Aorta (tissue), 5 donors: Measurements from ENCODE around the gene GLS2. TPM values are rescaled to one million over a fixed set of nuclear protein-coding genes. Genes with fewer than 3 reads are reported as not detected.
A peak's percentile ranks its signal among the peaks of the same experiment; 100 is the strongest.
"Not testable (repeated sequence)": the region's sequence is repeated elsewhere in the genome, so short reads cannot be mapped to it uniquely, and the experiment has no call there.

Source experiments
- ATAC-seq: fragments of 200-7000 bp; cut with Tn5 transposase; one replicate; pipeline ENCODE4 v1.9.1; 2022; ENCODE audit warnings: moderate library complexity; ENCODE audit not compliant: low FRiP score
- DNase-seq, 2 donors: peaks; one replicate each; pipeline ENCODE4 v3.0.0-alpha.2; 2020
- H3K27ac ChIP-seq, 2 donors: one replicate each; pipeline ENCODE4 v1.5.1; 2013; ENCODE audit warnings: low read length in 2 of 2, mild to moderate bottlenecking in 2 of 2, moderate library complexity in 2 of 2, control low read depth in 1 of 2, inconsistent platforms in 1 of 2, low read depth in 1 of 2
- H3K27me3 ChIP-seq, 2 donors: one replicate each; pipeline ENCODE4 v1.6.1; 2013; ENCODE audit warnings: control low read depth in 1 of 2, low read length in 1 of 2, mild to moderate bottlenecking in 1 of 2, moderate library complexity in 1 of 2; ENCODE audit not compliant: insufficient read depth in 2 of 2, control insufficient read depth in 1 of 2
- H3K36me3 ChIP-seq, 2 donors: one replicate each; pipeline ENCODE4 v1.6.1; 2013; ENCODE audit warnings: control low read depth in 1 of 2, low read length in 1 of 2, mild to moderate bottlenecking in 1 of 2; ENCODE audit not compliant: insufficient read depth in 2 of 2, control insufficient read depth in 1 of 2
- H3K4me1 ChIP-seq, 2 donors: one replicate each; pipeline ENCODE4 v1.6.1; 2013; ENCODE audit warnings: low read length in 2 of 2, control low read depth in 1 of 2, mild to moderate bottlenecking in 1 of 2, moderate library complexity in 1 of 2; ENCODE audit not compliant: insufficient read depth in 2 of 2, control insufficient read depth in 1 of 2
- H3K4me3 ChIP-seq, 2 donors: one replicate each; pipeline ENCODE4 v1.5.1; 2013; ENCODE audit warnings: low read length in 2 of 2, control low read depth in 1 of 2, mild to moderate bottlenecking in 1 of 2
- H3K9me3 ChIP-seq: one replicate; pipeline ENCODE4 v1.6.1; 2013; ENCODE audit warnings: mild to moderate bottlenecking, low read length; ENCODE audit not compliant: control insufficient read depth
- WGBS, 2 donors: extraction: QIAGEN DNeasy Blood & Tissue Kit; methylation state at CpG; one replicate each; pipeline ENCODE4 v1.1.7; 2013; 5-methylcytosine and 5-hydroxymethylcytosine counted together
- intact Hi-C, 2 donors: fragments of 100-400 bp; cut with DNase I; formaldehyde crosslinking; loops; one replicate each; pipeline versions ENCODE4 v1.14.2 to v1.15.0; 2022
- polyA plus RNA-seq, 2 donors: library from polyadenylated mRNA; stranded (reverse); fragments of 200-250 nt; gene quantifications; one replicate each; pipeline ENCODE4 v1.2.3, GENCODE V29; 2013
- total RNA-seq, 2 donors: library from RNA; stranded (reverse); fragmentation: NEBNext Ultra II Directional; extraction: Animal tissue kit (Norgen Biotek cat#: 25700); gene quantifications; one replicate each; pipeline ENCODE4 v1.2.1, GENCODE V29; 2021
- donor health status: healthy with polysubstance abuse.
- donor health status: Bipolar disorder and iron deficiency.
- donor health status: DM: no; HTN: no; CAD: no.
- donor health status: DM: no; HTN: no; CAD: no.
- donor health status: DM: yes; HTN: yes; CAD: no.

The GLS2 gene
- total and polyA plus RNA-seq, 4 donors = 0.58 to 1.5 (median 1.2) TPM

DNA sequence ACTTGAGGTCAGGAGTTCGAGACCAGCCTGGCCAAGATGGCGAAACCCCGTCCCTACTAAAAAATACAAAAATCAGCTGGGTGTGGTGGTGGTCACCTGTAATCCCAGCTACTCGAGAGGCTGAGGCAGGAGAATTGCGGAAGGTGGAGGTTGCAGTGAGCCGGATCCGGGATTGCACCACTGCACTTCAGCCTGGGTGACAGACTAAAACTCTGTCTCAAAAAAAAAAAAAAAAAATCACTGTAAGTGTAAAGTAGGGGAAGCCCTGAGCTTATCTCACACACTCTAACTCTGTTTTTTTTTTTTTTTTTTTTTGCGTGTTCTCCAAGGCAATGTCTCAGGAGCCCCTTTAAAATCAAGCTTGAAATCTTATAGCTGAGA is 33.2 kb upstream of the GLS2 start:
- no peak for DNase-seq
- intact Hi-C loops = loop anchor here in 1 of 2 donors (5.0 kb wide), 1 partner anchor 111 kb away; the partner anchor contains the start of gene BAZ2A
- peak; percentile 61 for ATAC-seq

DNA sequence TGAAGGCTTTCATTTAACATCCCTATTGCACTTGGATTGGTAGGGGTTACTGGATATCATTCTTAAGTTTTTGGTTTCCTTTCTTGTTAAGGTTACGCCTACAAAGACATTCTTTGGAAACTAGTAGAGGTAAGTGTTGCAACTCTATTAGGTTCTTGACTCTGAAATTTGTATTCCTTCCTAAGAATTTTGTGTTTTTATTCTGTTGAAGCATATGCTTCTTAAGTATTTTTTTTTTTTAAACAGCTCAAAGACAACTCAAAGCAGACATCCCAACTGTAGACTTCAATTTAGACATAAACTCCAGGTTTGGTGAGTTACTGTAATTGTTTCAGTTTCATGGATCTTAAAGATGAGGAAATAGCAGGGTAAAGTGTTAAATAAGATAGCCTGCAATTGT is 32.5 kb upstream of the GLS2 start:
- ATAC-seq (peak; percentile 55), DNase-seq (no peak)
- Histone ChIP-seq H3K4me1 (peaks cover 0 to 2% of the 10 kb centered on the region in 2 donors), H3K9me3 (no peaks in the 10 kb centered on the region), H3K27ac (peak overlapping the region in 1 of 2 donors; percentile 82), H3K4me3 (no peak overlapping the region), H3K27me3 (no peaks in the 10 kb centered on the region), H3K36me3 (no peaks in the 10 kb centered on the region)
- intact Hi-C loops = loop anchor here in 1 of 2 donors (5.0 kb wide), 1 partner anchor 112 kb away; the partner anchor contains the start of gene BAZ2A
- 3 to 8% methylated on average over 1 of the region's 1 CpG for WGBS, 2 donors

More for the DNA sequence above, 33.2 kb upstream of the GLS2 start:
- Histone ChIP-seq H3K36me3 (no peaks in the 10 kb centered on the region), H3K9me3 (no peaks in the 10 kb centered on the region), H3K27me3 (no peaks in the 10 kb centered on the region), H3K4me3 (peak overlapping the region; percentile 32 to 85), H3K27ac (peak overlapping the region; percentile 51 to 82), H3K4me1 (peaks cover 0 to 2% of the 10 kb centered on the region in 2 donors)
- WGBS, 2 donors = 49 to 55% methylated on average over 8 of the region's 8 CpGs

DNA sequence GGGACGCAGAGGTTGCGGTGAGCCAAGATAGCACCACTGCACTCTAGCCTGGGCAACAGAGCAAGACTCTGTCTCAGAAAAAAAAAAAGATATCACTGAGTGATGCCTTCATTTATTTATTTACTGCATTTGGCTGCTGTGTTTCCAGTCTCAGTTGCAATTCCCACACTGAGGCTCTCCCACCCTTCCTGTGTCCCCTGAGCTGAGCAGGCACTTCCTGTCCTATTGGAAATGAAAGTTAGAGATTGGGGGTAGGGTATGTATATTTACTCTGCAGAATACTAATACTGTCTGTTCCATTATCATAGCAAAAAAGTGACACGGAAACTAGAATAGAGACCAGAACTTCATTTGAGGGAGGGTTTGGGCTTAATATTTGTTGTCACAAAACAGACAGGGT is 32.1 kb upstream of the GLS2 start:
- Histone ChIP-seq H3K36me3 (no peaks in the 10 kb centered on the region), H3K9me3 (no peaks in the 10 kb centered on the region), H3K4me1 (peaks cover 0 to 2% of the 10 kb centered on the region in 2 donors), H3K27ac (peak overlapping the region in 1 of 2 donors; percentile 82), H3K4me3 (peak overlapping the region in 1 of 2 donors; percentile 18), H3K27me3 (no peaks in the 10 kb centered on the region)
- WGBS, 2 donors = 59 to 63% methylated on average over 3 of the region's 3 CpGs
- DNase-seq (no peak), ATAC-seq (no peak)
- intact Hi-C loops = loop anchor here in 1 of 2 donors (5.0 kb wide), 1 partner anchor 112 kb away; the partner anchor contains the start of gene BAZ2A

DNA sequence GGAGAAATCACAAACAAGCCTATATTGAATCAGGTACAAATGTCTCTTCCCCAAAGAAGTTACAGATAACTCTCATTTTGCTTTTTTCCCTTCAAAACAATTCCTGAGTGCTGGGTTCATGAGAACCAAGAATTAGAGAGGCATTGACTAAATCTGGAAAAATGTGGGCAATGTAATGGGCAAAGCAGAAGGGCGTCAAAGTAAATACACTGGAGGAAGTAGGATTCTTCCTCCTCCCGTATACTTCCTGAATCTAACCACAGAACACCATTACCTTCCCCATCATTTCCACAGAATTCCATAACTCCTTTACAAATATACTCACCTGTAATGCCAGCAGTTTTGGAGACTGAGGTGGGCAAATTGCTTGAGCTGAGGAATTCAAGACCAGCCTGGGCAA is 30.6 kb upstream of the GLS2 start:
- DNase-seq (no peak), ATAC-seq (no peak)
- WGBS, 2 donors = 27 to 41% methylated on average over 2 of the region's 2 CpGs
- H3K4me1 ChIP-seq = no peaks in the 10 kb centered on the region
- no peak overlapping the region for H3K4me3 ChIP-seq
- no peak overlapping the region for H3K27ac ChIP-seq
- no peaks in the 10 kb centered on the region for H3K9me3 ChIP-seq
- no peaks in the 10 kb centered on the region for H3K36me3 ChIP-seq
- intact Hi-C loops = no loop called here
- no peaks in the 10 kb centered on the region for H3K27me3 ChIP-seq

DNA sequence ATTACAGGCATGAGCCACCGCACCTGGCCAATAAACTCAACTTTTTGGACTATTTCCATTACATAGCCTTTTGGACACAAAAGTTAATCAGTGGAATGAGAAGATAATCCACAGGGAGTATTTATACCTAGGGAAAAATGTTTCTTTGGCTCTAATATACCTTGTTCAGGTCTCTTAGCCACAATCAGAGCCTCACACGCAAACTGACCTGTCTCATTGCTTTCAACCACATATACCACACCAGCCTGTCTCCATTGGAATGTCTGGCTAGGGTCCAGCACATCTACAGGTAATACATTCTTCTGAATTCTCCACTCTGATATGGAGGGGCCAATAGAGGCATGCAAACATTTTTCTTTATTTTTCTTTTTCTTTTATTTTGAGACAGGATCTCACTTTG is 29.9 kb upstream of the GLS2 start:
- no peaks in the 10 kb centered on the region for H3K9me3 ChIP-seq
- WGBS, 2 donors = 92% methylated on average over 2 of the region's 2 CpGs
- H3K36me3 ChIP-seq = no peaks in the 10 kb centered on the region
- DNase-seq = no peak
- intact Hi-C loops = no loop called here
- no peaks in the 10 kb centered on the region for H3K27me3 ChIP-seq
- ATAC-seq = no peak
- H3K4me1 ChIP-seq = no peaks in the 10 kb centered on the region
- H3K27ac ChIP-seq = no peak overlapping the region
- H3K4me3 ChIP-seq = no peak overlapping the region

DNA sequence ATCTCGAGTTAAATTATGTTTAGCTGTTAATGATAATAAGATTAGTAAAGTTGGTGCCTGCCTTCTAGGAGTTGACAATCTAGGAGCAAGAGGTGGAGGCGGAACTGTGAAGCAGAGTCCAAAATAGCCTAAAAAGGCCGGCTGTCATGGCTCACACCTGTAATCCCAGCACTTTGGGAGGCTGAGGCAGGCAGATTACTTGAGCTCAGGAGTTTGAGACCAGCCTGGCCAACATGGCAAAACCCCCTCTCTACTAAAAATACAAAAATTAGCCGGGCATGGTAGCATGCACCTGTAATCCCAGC is 26.0 kb upstream of the GLS2 start:
- 45 to 48% methylated on average over 4 of the region's 4 CpGs for WGBS, 2 donors
- ATAC-seq, H3K4me3 ChIP-seq, H3K27ac ChIP-seq, H3K36me3 ChIP-seq, H3K27me3 ChIP-seq, H3K9me3 ChIP-seq, DNase-seq, H3K4me1 ChIP-seq: not testable (repeated sequence)
- intact Hi-C loops = loop anchor here in 1 of 2 donors (2.0 kb wide), 1 partner anchor 59 kb away; no protein-coding TSS in a partner anchor

DNA sequence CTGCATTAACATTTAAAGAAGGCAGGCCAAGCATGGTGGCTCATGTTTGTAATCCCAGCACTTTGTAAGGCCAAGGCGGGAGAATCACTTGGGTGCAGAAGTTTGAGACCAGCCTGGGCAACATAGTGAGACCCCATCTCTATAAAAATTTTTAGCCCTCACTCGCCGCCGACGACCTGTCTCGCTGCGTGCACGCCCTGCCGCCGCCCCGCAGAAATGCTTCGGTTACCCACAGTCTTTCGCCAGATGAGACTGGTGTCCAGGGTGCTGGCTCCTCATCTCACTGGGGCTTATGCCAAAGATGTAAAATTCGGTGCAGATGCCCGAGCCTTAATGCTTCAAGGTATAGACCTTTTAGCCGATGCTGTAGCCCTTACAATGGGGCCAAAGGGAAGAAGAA is 22.8 kb upstream of the GLS2 start:
- Histone ChIP-seq H3K27me3 (peaks cover 0 to 1% of the 10 kb centered on the region in 2 donors), H3K36me3 (no peaks in the 10 kb centered on the region), H3K4me3 (no peak overlapping the region), H3K27ac (no peak overlapping the region), H3K4me1 (no peaks in the 10 kb centered on the region), H3K9me3 (no peaks in the 10 kb centered on the region)
- 91 to 92% methylated on average over 16 of the region's 16 CpGs for WGBS, 2 donors
- no peak for DNase-seq
- ATAC-seq = no peak
- intact Hi-C loops = no loop called here

DNA sequence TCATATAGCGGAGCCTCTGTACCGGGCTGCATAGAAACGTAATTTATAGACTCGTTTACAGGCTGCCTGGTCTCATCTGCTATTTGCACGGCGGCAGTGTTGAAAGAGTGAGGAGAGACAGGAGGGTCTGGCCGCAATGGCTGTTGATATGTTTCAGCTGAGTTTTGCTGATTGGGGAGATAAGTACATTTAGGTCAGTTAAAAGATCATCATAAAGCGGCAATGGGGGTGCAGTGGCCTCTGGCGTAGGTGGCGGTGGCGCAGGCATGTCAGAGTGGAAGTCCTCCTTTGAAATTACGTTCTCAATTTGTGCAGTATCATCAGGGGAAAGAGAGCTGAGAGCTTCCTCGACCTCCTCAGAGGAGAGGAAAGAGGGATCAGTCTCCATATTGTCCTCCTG is 11.9 kb upstream of the GLS2 start:
- H3K27ac ChIP-seq, H3K4me3 ChIP-seq, DNase-seq, intact Hi-C loops, H3K36me3 ChIP-seq, H3K9me3 ChIP-seq, ATAC-seq, H3K27me3 ChIP-seq, H3K4me1 ChIP-seq: not testable (repeated sequence)
- 91 to 92% methylated on average over 13 of the region's 13 CpGs for WGBS, 2 donors

DNA sequence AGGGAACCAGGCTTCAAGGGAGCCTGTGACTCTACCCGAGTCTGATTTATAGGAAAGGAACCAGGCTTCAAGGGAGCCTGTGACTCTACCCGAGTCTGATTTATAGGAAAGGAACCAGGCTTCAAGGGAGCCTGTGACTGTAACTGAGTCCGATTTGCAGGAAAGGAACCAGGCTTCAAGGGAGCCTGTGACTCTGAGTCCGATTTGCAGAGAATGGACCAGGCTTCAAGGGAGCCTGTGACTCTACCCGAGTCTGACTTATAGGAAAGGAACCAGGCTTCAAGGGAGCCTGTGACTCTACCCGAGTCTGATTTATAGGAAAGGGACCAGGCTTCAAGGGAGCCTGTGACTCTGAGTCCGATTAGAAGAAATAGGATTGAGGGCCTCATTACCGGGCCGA is 11.5 kb upstream of the GLS2 start:
- H3K4me3 ChIP-seq, H3K36me3 ChIP-seq, DNase-seq, H3K4me1 ChIP-seq, intact Hi-C loops, H3K27ac ChIP-seq, H3K27me3 ChIP-seq, H3K9me3 ChIP-seq, ATAC-seq: not testable (repeated sequence)
- 85 to 87% methylated on average over 9 of the region's 9 CpGs for WGBS, 2 donors
